Tibial artery (tissue), 4 donors: ENCODE results near the gene PRR9.

Experiments used
- DNase-seq, 2 donors: peaks; one replicate each; pipeline ENCODE4 v3.0.0-alpha.2; 2019
- H3K27ac ChIP-seq, 2 donors: fragments of 200-600 bp; sonication (generic) in 1 of 2; 1 replicate in 1 of 2; 2 replicates in 1 of 2; pipeline ENCODE4 v1.5.1; 2018 to 2019; ENCODE audit warnings: mild to moderate bottlenecking in 1 of 2
- H3K27me3 ChIP-seq, 2 donors: fragments of 200-600 bp; sonication (generic) in 1 of 2; one replicate each; pipeline versions ENCODE4 v1.5.1 to v1.6.0; 2016 to 2019
- H3K36me3 ChIP-seq, 3 donors: fragments of 200-600 bp; sonication (generic) in 2 of 3; one replicate each; pipeline ENCODE4 v1.5.1; 2016 to 2019; ENCODE audit warnings: mild to moderate bottlenecking in 2 of 3
- H3K4me1 ChIP-seq, 4 donors: fragments of 200-600 bp; sonication (generic) in 2 of 4; 1 replicate in 3 of 4; 2 replicates in 1 of 4; pipeline ENCODE4 v1.5.1; 2016 to 2019
- H3K4me3 ChIP-seq, 2 donors: fragments of 200-600 bp; sonication (generic) in 1 of 2; 1 replicate in 1 of 2; 2 replicates in 1 of 2; pipeline ENCODE4 v1.5.1; 2018 to 2019; ENCODE audit warnings: mild to moderate bottlenecking in 2 of 2
- H3K9me3 ChIP-seq, 3 donors: fragments of 200-600 bp; sonication (generic) in 1 of 3; one replicate each; pipeline ENCODE4 v1.5.1; 2016 to 2019
- intact Hi-C: fragments of 100-400 bp; cut with DNase I; formaldehyde crosslinking; loops from one replicate; pipeline ENCODE4 v1.15.0; 2023; ENCODE audit warnings: low total_unique reads
- TF ChIP-seq, protein P1 (sequence below), 2 experiments: fragments of 200-600 bp in 1 of 2; fragments of 450-650 bp in 1 of 2; IDR thresholded peaks; one replicate each; pipeline ENCODE4 v1.5.1; 2017 to 2019; ENCODE audit warnings: antibody characterized with exemption in 2 of 2, mild to moderate bottlenecking in 1 of 2, moderate library complexity in 1 of 2

The PRR9 gene

DNA sequence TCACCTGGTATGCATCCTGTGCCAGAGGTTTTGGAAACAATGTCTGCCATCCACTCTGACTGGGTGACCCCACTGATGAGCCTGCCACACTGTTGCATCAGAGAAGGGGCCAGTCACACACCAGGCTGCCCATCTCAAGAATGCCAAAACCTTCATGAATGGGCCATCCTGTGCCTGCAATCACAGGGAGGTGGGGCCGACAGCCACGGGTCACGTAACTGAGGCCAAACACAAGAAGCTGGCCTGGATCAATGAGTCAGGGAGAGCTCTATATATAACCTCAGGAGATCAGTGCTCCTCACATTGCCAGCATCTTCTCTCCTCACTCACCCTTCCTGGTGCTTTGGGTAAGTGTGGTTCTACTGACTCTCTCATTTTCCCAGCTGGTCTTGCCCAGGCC, 42.0 kb downstream of the PRR9 start, which contains the start of gene LORICRIN:
Gene LORICRIN (plus strand): TSS at position 301 of the 400 bp plus-strand sequence. CDS start 1,263 bp downstream, outside the sequence.
- Histone ChIP-seq H3K36me3 (no peaks in the 10 kb centered on the region), H3K9me3 (no peaks in the 10 kb centered on the region), H3K27me3 (peaks cover 0 to 16% of the 10 kb centered on the region in 2 donors), H3K27ac (no peak within 1 kb of the TSS), H3K4me1 (peaks cover 0 to 22% (median 16%) of the 10 kb centered on the region in 4 donors), H3K4me3 (peak within 1 kb of the TSS in 1 of 2 donors; percentile 66)
- intact Hi-C loops = no loop called here
- TF ChIP-seq, protein P1, sequence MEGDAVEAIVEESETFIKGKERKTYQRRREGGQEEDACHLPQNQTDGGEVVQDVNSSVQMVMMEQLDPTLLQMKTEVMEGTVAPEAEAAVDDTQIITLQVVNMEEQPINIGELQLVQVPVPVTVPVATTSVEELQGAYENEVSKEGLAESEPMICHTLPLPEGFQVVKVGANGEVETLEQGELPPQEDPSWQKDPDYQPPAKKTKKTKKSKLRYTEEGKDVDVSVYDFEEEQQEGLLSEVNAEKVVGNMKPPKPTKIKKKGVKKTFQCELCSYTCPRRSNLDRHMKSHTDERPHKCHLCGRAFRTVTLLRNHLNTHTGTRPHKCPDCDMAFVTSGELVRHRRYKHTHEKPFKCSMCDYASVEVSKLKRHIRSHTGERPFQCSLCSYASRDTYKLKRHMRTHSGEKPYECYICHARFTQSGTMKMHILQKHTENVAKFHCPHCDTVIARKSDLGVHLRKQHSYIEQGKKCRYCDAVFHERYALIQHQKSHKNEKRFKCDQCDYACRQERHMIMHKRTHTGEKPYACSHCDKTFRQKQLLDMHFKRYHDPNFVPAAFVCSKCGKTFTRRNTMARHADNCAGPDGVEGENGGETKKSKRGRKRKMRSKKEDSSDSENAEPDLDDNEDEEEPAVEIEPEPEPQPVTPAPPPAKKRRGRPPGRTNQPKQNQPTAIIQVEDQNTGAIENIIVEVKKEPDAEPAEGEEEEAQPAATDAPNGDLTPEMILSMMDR (IDR thresholded peaks at IDR 0.05) = no peak
- DNase-seq = no peak

DNA sequence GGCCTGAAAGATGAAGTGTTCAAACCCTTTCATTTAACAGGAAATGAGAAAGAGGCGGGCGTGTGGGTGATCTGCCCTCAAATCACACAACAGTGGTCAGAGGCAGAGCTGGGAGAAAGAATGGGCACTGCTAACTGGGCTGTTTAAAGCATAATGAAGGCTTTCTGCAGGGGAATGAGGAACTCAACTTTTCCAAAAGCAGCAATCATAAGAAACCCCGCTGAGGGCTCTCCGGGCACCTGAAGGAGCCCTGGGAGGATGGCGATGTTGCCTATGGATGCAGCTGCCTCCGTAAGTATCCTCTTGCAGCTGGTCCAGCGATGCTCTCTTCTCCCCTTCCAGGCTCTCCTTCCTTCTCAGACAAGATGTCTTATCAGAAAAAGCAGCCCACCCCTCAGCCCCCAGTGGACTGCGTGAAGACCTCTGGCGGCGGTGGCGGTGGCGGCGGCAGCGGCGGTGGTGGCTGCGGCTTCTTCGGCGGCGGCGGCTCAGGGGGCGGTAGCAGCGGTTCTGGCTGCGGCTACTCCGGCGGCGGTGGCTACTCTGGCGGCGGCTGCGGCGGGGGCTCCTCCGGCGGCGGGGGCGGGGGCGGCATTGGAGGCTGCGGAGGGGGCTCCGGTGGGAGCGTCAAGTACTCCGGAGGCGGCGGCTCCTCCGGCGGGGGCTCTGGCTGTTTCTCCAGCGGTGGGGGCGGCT, 43.3 kb downstream of the PRR9 start:
- Histone ChIP-seq H3K27ac (peak overlapping the region in 1 of 2 donors; percentile 9), H3K27me3 (peaks cover 0 to 18% of the 10 kb centered on the region in 2 donors)
- DNase-seq = no peak

DNA sequence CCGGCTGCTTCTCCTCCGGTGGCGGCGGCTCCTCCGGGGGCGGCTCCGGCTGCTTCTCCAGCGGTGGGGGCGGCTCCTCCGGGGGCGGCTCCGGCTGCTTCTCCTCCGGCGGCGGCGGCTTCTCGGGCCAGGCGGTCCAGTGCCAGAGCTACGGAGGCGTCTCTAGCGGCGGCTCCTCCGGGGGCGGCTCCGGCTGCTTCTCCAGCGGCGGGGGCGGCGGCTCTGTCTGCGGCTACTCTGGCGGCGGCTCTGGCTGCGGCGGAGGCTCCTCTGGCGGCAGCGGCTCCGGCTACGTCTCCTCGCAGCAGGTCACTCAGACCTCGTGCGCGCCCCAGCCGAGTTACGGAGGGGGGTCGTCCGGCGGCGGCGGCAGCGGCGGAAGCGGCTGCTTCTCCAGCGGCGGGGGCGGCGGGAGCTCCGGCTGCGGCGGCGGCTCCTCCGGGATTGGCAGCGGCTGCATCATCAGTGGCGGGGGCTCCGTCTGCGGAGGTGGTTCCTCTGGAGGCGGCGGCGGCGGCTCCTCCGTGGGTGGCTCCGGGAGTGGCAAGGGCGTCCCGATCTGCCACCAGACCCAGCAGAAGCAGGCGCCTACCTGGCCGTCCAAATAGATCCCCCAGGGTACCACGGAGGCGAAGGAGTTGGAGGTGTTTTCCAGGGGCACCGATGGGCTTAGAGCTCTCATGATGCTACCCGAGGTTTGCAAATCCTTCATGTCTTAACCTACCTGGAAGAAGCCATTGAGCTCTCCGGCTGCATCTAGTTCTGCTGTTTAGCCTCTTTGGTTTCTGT, 44.1 kb downstream of the PRR9 start:
- Histone ChIP-seq H3K36me3 (no peaks in the 10 kb centered on the region), H3K4me3 (peak overlapping the region; percentile 44 to 66), H3K27me3 (peaks cover 0 to 20% of the 10 kb centered on the region in 2 donors), H3K4me1 (peaks cover 0 to 22% (median 16%) of the 10 kb centered on the region in 4 donors), H3K27ac (peak overlapping the region in 1 of 2 donors; percentile 9), H3K9me3 (no peaks in the 10 kb centered on the region)
- no peak for DNase-seq
- TF ChIP-seq, protein P1 (IDR thresholded peaks at IDR 0.05) = no peak
- intact Hi-C loops = no loop called here

More for the DNA sequence above, 43.3 kb downstream of the PRR9 start:
- no peaks in the 10 kb centered on the region for H3K9me3 ChIP-seq
- TF ChIP-seq, protein P1 (IDR thresholded peaks at IDR 0.05) = no peak
- intact Hi-C loops = no loop called here
- H3K4me1 ChIP-seq = peaks cover 0 to 22% (median 16%) of the 10 kb centered on the region in 4 donors
- H3K4me3 ChIP-seq = peak overlapping the region; percentile 44 to 66
- H3K36me3 ChIP-seq = no peaks in the 10 kb centered on the region

DNA sequence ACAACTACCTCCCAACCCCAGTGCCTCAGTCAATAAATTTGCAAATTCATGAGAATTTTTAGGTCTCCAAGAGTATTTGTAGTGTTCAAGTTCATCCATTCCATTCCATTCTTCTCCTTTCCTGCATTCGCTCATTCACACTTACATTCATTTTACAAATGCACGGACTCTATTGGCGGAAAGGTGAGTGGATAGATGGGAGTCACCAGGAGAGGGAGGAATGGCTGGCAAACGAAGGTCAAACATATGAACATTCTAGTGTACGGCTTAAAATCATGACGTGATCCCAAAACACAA, 44.6 kb downstream of the PRR9 start:
- TF ChIP-seq, protein P1 (IDR thresholded peaks at IDR 0.05) = no peak
- Histone ChIP-seq H3K4me1 (peaks cover 0 to 22% (median 16%) of the 10 kb centered on the region in 4 donors), H3K9me3 (no peaks in the 10 kb centered on the region), H3K27ac (no peak overlapping the region), H3K36me3 (no peaks in the 10 kb centered on the region), H3K27me3 (peaks cover 0 to 26% of the 10 kb centered on the region in 2 donors), H3K4me3 (peak overlapping the region; percentile 44 to 66)
- intact Hi-C loops = no loop called here
- no peak for DNase-seq

DNA sequence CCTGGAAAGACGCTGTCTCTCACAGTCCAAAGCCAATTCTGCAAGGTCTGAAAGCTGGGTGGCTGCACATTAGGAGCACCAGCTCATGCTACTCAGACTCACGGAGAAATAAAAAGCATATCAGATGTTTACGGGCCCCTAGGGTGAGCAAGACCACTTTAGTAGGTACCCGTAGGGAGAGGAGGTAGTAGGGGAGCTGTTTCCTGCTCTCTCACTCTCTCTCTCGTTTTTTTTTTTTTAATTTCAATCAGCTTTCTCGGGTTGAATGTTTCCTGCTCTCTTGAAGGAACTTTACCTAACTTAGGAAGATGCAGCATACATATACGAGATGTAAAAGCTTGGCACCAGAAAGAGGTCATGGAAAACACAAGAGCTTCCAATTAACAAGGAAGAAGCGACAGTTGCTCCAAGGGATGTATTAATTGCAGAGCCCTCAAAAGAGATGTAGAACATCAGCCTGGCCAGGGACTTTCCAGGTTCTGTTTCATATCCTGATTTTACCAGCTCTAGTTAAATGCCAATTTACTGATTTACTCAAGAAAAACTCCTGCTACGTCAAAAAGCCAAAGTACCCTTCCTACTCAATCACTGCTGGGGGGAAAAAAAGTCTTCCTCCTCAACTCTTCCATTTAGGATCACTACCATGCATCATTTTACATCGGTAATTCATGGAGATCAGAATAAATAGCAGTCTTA, 45.2 kb downstream of the PRR9 start:
- no peaks in the 10 kb centered on the region for H3K9me3 ChIP-seq
- peaks cover 0 to 29% of the 10 kb centered on the region in 2 donors for H3K27me3 ChIP-seq
- no peak for DNase-seq
- intact Hi-C loops = no loop called here
- TF ChIP-seq, protein P1 (IDR thresholded peaks at IDR 0.05) = no peak
- H3K36me3 ChIP-seq = no peaks in the 10 kb centered on the region
- H3K4me3 ChIP-seq = no peak overlapping the region
- no peak overlapping the region for H3K27ac ChIP-seq
- H3K4me1 ChIP-seq = peaks cover 0 to 22% (median 16%) of the 10 kb centered on the region in 4 donors
